ENCODE data around the gene ADK.

DNA sequence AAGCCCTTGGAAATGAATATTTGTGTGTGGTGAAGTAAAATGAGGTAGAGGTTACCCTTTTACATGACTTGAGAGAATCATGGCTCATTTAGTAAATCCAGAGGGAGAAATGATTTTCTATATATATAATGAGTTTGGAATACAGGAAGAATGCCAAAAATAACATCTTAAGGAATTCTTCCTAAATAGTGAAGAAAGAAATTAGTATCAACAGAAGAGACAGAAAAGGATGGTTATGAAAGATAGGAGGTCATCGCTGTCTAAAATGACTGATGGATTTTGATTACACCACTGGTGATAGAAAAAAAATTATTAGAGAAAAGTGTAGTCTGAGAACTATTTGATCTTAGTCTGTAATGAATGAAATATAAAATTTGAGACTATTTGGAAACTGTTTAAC lies 283.0 kb downstream of the ADK start:
- TF ChIP-seq, protein P1, sequence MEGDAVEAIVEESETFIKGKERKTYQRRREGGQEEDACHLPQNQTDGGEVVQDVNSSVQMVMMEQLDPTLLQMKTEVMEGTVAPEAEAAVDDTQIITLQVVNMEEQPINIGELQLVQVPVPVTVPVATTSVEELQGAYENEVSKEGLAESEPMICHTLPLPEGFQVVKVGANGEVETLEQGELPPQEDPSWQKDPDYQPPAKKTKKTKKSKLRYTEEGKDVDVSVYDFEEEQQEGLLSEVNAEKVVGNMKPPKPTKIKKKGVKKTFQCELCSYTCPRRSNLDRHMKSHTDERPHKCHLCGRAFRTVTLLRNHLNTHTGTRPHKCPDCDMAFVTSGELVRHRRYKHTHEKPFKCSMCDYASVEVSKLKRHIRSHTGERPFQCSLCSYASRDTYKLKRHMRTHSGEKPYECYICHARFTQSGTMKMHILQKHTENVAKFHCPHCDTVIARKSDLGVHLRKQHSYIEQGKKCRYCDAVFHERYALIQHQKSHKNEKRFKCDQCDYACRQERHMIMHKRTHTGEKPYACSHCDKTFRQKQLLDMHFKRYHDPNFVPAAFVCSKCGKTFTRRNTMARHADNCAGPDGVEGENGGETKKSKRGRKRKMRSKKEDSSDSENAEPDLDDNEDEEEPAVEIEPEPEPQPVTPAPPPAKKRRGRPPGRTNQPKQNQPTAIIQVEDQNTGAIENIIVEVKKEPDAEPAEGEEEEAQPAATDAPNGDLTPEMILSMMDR (conservative IDR thresholded peaks at IDR 0.05; ENCODE audit: low read length): no peak
- no peak for TF ChIP-seq EZH2phosphoT487 (IDR thresholded peaks at IDR 0.05; ENCODE audit: borderline replicate concordance, low read depth, low read length)

Data from OCI-LY7 (cell line).